ENCODE results near the gene MS4A7. TPM values are rescaled to one million over a fixed set of nuclear protein-coding genes. Genes with fewer than 3 reads are reported as not detected.

MS4A7 gene
- total and polyA plus RNA-seq, 2 donors (not counting 1 experiment from before 2014, with no cell fraction given) = not detected

DNA sequence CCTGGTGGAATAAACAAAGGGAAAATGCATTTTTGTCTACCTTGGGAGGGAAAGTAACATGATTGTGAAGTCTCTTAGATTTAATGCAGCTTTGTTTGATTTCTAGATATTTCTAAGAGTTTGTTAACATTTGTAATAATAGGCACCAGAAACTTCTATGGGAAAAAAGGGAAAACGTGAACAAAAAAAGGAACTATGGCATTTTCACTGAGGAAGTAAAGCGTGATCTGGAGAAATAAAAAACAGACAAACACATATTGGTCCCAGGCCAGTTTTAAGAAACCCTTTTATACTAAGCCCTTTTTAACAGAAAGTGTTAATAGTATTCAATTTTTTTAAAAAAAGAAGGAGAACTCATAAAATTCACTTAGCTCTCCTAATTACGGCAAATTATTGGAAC is 6.9 kb upstream of the MS4A7 start:
- no peaks in the 10 kb centered on the region for H3K36me3 ChIP-seq (ENCODE audit: control insufficient read depth, insufficient read depth, low read length)
- no peak overlapping the region for H3K4me3 ChIP-seq (replicated peaks in 1 of 4; ENCODE audit: control extremely low read depth in 1 of 4, insufficient read depth in 1 of 4, low read depth in 3 of 4, low read length in 4 of 4)
- no peaks in the 10 kb centered on the region for H4K20me1 ChIP-seq (ENCODE audit: control insufficient read depth, extremely low read depth, insufficient read depth, low read length)
- H3K9me3 ChIP-seq (ENCODE audit: control insufficient read depth, insufficient read depth, low read depth, low read length) = no peaks in the 10 kb centered on the region
- no peaks in the 10 kb centered on the region for H3K79me2 ChIP-seq (ENCODE audit: control insufficient read depth, insufficient read depth, low read length)
- H3K4me2 ChIP-seq (ENCODE audit: extremely low read depth, insufficient read depth, low read length) = no peak overlapping the region
- no peak for TF ChIP-seq EZH2 (IDR thresholded peaks at IDR 0.05; ENCODE audit: low read length, missing control alignments)
- TF ChIP-seq, protein P1, sequence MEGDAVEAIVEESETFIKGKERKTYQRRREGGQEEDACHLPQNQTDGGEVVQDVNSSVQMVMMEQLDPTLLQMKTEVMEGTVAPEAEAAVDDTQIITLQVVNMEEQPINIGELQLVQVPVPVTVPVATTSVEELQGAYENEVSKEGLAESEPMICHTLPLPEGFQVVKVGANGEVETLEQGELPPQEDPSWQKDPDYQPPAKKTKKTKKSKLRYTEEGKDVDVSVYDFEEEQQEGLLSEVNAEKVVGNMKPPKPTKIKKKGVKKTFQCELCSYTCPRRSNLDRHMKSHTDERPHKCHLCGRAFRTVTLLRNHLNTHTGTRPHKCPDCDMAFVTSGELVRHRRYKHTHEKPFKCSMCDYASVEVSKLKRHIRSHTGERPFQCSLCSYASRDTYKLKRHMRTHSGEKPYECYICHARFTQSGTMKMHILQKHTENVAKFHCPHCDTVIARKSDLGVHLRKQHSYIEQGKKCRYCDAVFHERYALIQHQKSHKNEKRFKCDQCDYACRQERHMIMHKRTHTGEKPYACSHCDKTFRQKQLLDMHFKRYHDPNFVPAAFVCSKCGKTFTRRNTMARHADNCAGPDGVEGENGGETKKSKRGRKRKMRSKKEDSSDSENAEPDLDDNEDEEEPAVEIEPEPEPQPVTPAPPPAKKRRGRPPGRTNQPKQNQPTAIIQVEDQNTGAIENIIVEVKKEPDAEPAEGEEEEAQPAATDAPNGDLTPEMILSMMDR (conservative IDR thresholded peaks at IDR 0.05 in 1 of 2, IDR thresholded peaks at IDR 0.05 in 1 of 2; ENCODE audit: low read depth in 1 of 2, low read length in 2 of 2) = no peak
- no peak overlapping the region for H2AFZ ChIP-seq (ENCODE audit: low read length)
- H3K9ac ChIP-seq (ENCODE audit: insufficient read depth, low read length) = no peak overlapping the region
- no peak overlapping the region for H3K27ac ChIP-seq (ENCODE audit: insufficient read depth, low read length)
- H3K27me3 ChIP-seq (ENCODE audit: control insufficient read depth, insufficient read depth, low read length) = no peaks in the 10 kb centered on the region
- DNase-seq (ENCODE audit: low read depth in 2 of 2) = no peak
- no peaks in the 10 kb centered on the region for H3K4me1 ChIP-seq (ENCODE audit: control insufficient read depth, extremely low read depth, insufficient read depth, low read length)

DNA sequence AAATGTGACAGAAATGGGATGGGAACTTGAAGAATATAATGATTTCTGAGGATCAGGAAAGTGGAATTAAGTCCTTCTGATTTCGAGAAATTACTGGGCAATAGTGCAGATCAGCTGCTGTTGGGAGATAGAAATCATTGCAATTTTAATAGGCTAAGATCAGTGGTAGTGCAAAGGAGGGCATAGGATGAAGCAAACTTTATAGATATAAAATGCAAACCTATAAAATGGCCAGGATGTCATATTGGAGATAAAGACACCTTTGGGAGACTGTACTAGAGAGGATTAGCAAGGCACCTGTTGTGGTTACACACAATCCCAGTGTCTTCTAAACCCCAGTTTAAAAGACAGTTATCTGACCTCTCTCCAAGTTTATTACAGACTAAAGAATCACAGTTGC is 6.5 kb upstream of the MS4A7 start:
- H3K9ac ChIP-seq (ENCODE audit: insufficient read depth, low read length) = no peak overlapping the region
- no peak for DNase-seq (ENCODE audit: low read depth in 2 of 2)
- H3K36me3 ChIP-seq (ENCODE audit: control insufficient read depth, insufficient read depth, low read length) = no peaks in the 10 kb centered on the region
- TF ChIP-seq, protein P1 (conservative IDR thresholded peaks at IDR 0.05 in 1 of 2, IDR thresholded peaks at IDR 0.05 in 1 of 2; ENCODE audit: low read depth in 1 of 2, low read length in 2 of 2) = no peak
- no peak for TF ChIP-seq EZH2 (IDR thresholded peaks at IDR 0.05; ENCODE audit: low read length, missing control alignments)
- no peaks in the 10 kb centered on the region for H3K79me2 ChIP-seq (ENCODE audit: control insufficient read depth, insufficient read depth, low read length)
- H3K9me3 ChIP-seq (ENCODE audit: control insufficient read depth, insufficient read depth, low read depth, low read length) = no peaks in the 10 kb centered on the region
- H3K27me3 ChIP-seq (ENCODE audit: control insufficient read depth, insufficient read depth, low read length) = no peaks in the 10 kb centered on the region
- no peaks in the 10 kb centered on the region for H3K4me1 ChIP-seq (ENCODE audit: control insufficient read depth, extremely low read depth, insufficient read depth, low read length)
- H3K4me2 ChIP-seq (ENCODE audit: extremely low read depth, insufficient read depth, low read length) = no peak overlapping the region
- no peak overlapping the region for H3K27ac ChIP-seq (ENCODE audit: insufficient read depth, low read length)
- no peaks in the 10 kb centered on the region for H4K20me1 ChIP-seq (ENCODE audit: control insufficient read depth, extremely low read depth, insufficient read depth, low read length)
- no peak overlapping the region for H2AFZ ChIP-seq (ENCODE audit: low read length)
- H3K4me3 ChIP-seq (replicated peaks in 1 of 4; ENCODE audit: control extremely low read depth in 1 of 4, insufficient read depth in 1 of 4, low read depth in 3 of 4, low read length in 4 of 4) = no peak overlapping the region

- Histone ChIP-seq H3K27ac (ENCODE audit: insufficient read depth, low read length) (no peak overlapping the region), H3K9ac (ENCODE audit: insufficient read depth, low read length) (no peak overlapping the region), H3K36me3 (ENCODE audit: control insufficient read depth, insufficient read depth, low read length) (no peaks in the 10 kb centered on the region), H3K4me1 (ENCODE audit: control insufficient read depth, extremely low read depth, insufficient read depth, low read length) (no peaks in the 10 kb centered on the region), H2AFZ (ENCODE audit: low read length) (no peak overlapping the region), H3K4me2 (ENCODE audit: extremely low read depth, insufficient read depth, low read length) (no peak overlapping the region), H4K20me1 (ENCODE audit: control insufficient read depth, extremely low read depth, insufficient read depth, low read length) (no peaks in the 10 kb centered on the region), H3K27me3 (ENCODE audit: control insufficient read depth, insufficient read depth, low read length) (no peaks in the 10 kb centered on the region), H3K9me3 (ENCODE audit: control insufficient read depth, insufficient read depth, low read depth, low read length) (no peaks in the 10 kb centered on the region), H3K4me3 (replicated peaks in 1 of 4; ENCODE audit: control extremely low read depth in 1 of 4, insufficient read depth in 1 of 4, low read depth in 3 of 4, low read length in 4 of 4) (no peak overlapping the region), H3K79me2 (ENCODE audit: control insufficient read depth, insufficient read depth, low read length) (no peaks in the 10 kb centered on the region)
- TF ChIP-seq, protein P1 (conservative IDR thresholded peaks at IDR 0.05 in 1 of 2, IDR thresholded peaks at IDR 0.05 in 1 of 2; ENCODE audit: low read depth in 1 of 2, low read length in 2 of 2) = no peak
- no peak for TF ChIP-seq EZH2 (IDR thresholded peaks at IDR 0.05; ENCODE audit: low read length, missing control alignments)
- no peak for DNase-seq (ENCODE audit: low read depth in 2 of 2)
These were observed 5.6 kb upstream of the MS4A7 start for GRCh38 chr11:60372767-60373166.
